Measurements from ENCODE around the gene ARMC7. TPM values are rescaled to one million over a fixed set of nuclear protein-coding genes. Genes with fewer than 3 reads are reported as not detected.
"Not testable (repeated sequence)": the region's sequence is repeated elsewhere in the genome, so short reads cannot be mapped to it uniquely, and the experiment has no call there.

The ARMC7 gene
- total RNA-seq, 1 experiment from 2014 or later = 18.8 TPM

DNA sequence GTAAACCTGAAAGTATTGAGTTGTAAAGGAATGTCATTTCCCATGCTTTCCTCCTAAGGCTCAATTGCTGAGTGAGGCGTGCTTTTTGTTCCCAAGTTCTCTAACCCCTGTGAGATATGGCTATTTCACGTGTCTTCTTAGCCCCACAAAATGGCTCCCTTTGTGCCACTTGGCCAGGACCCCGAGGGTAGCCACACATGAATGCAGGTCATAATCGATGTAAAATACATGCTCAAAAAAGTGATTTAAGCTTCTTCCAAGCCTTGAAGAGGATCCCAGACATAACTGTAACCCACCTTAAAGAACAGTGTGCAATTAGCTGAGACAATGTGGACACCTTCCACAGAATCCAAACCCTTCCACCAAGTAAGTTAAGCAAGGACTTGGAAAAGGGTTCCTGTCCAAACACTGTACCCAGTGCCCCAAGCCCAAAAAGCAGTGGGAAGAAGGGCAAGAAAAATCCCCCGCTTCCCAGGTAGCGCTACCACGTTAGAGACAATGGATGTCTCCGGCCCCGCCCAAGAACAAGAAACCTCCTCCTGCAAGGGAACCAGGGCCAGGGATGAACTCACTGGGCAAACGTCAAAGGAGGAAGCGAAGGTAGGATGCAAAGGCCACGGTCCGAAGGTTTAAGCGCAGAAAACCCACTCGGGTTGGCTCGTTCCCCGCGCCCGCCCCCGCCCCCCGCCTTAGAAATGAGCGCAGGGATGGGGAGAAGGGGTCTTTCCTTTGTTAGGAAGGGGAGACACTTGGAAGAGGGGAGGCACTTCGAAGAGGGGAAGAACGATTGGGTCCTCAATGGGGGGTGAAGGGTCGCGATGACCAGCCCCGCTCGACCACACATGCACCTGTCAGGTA is 43.4 kb downstream of the ARMC7 start:
- DNase-seq (ENCODE audit: low spot score) = peak; percentile 48

DNA sequence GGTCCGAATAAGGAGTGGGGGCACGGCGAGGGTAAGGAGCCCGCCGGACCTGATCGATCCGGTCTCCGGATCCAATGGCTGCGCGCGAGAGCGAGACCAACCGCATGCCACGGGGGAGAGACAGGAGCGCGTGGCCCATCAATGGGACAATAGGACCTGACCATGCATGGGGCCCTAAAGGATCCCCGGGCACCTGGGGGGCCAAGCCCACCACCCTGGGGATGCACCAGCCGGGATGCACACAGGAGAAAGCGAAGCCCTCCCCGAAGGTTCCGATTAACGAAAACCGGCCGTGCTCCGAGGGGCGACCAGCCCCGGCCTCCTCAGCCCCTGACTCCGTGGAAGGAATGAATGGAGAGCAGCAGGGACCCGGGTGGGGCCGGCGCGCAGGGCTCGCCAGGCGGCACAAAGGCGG is 44.0 kb downstream of the ARMC7 start:
- DNase-seq (ENCODE audit: low spot score) = peak; percentile 38

DNA sequence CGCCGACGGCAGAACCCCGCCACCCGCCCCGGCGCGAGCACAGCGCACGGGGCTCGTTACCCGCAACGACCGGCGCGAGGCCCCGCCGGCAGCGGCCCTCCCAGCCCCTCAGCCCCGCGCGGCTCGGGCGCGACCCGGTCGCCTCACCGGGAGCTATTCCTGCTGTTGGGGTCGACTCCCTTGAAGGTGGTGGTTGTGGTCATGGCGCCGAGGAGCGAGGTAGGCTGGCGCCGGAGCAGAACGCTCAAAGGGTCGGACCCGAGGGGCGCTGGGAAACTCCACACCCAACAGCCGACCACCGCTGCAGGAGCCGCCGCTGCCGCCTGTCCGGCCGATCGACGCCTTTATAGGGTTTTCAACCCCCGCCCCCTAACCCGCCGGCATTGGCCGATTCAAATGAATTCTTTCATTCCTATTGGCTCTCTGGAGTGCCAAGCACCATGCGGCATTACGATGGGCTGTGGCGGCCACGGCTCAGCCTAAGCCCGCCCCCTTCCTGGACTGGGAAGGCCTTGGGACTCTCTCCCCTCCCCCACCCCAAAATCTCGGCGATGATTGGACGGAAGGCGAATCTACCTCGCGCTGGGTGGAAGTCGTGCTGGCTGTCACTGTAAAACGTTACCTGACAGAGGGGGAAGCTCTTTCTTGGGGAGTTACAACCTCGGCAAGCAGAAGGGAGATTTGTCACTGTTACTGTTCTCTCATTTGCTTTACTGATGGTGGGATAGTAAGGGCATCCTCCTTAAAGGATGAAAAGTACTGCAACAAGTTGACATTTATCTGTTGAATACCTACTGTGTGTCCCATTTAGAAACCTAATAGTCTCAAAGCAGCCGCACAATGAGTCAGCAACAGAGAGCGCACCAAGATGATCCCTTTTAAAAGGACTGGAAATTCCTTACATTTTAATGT is 44.7 kb downstream of the ARMC7 start, which contains the start of gene JPT1:
JPT1 (minus strand) TSS at position 318 of the 912 bp plus-strand sequence; CDS start at position 203, 115 bp downstream.
- DNase-seq (ENCODE audit: low spot score) = peak; percentile 99

DNA sequence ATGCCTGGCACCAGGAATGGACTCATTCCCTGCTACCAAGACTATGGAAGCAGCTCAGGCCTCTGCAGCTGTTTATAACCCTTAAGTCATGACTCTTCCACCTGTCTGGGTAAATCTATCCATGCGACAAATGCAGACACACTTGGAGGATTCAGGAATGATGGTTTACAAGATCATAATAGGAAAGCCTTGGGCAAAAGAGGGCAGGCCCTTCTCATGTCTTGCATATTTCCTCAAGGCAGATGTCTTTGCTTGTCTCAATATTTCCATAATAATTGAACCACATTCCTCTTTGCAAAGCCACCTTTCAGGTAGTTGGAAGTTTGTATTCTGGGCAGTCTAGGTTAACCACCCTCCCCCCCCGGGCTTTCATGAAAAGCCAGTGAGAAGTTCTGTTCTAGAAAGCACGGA is 45.4 kb downstream of the ARMC7 start:
- DNase-seq (ENCODE audit: low spot score) = no peak

DNA sequence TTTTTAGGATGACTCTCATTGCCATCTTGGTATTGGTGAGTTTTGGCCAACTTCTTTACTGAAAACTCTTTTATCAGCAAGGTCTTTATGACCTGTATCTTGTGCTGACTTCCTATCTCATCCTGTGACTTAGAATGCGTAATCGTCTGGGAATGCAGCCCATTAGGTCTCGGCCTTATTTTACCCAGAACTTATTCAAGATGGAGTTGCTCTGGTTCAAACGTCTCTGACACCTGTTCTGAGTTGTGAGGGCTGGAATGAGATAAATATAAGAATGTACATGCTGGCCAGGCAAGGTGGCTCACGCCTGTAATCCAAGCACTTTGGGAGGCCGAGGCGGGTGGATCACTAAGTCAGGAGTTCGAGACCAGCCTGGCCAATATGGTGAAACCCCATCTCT is 48.7 kb downstream of the ARMC7 start:
- DNase-seq (ENCODE audit: low spot score) = not testable (repeated sequence)

DNA sequence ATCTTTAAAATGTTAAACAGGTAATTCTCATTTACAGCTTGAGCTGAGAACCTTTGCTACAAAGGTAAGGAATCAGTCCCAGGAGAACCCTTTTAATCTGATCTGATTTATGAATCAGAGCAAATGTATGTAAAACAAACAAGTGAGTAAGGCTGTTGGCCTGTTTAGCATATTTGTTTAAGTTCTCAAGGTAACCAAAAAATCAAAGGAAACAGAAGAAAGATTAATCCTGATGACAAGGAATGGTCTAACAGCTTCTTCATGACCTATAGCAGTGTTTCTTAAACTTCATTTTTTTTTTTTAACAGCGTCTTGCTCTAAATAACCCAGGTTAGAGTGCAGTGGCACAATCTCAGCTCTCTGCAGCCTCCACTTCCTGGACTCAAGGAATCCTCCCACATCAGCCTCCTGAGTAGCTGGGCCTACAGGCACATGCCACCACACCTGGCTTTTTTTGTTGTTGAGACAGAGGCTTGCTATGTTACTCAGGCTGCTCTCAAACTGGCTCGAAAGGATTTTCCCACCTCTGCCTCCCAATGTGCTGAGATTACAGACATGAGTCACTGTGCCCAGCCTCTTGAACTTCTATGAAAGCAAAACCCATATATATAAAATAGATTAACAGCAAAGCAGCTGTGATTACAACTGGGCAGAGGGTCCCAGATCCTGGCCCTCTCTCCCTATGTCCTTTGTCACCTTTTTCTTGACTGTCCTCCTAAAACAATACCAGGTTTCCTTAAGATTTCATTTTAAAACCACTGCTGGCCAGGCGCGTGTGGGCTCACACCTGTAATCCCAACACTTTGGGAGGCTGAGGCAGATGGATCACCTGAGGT is 49.6 kb downstream of the ARMC7 start:
- peak; percentile 77 for DNase-seq (ENCODE audit: low spot score)

DNA sequence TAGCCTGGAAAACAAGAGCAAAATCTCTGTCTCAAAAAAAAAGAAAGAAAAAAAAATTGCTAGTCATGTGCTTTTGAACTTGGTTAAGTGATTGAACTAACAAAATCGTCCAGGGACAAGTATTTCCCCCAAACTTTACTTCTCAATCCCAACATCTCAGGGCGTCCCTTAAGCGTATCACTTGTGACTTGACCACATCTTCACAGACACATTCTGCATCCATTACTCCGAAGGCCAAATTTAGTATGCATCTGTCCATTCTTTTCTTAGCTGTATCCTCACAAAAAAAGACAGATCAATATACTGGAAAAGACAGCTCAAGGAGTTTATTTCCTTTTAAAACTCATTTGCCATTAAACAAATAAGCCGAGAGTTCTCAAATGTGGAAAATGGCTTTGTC is 50.4 kb downstream of the ARMC7 start:
- DNase-seq (ENCODE audit: low spot score) = no peak

DNA sequence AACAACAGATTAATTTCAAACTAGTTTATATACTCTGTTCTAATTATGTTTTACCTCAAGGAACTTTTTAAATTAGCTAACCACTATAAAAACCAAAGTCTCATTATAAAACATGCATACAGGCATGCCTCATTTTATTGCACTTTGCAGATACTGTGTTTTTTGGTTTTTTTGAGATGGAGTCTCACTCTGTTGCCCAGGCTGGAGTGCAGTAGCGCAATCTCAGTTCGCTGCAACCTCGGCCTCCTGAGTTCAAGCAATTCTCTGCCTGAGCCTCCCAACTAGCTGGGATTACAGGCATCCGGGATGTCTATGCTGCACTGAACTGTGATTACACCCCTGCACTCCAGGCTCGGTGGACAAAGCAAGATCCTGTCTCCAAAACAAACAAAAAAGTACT is 53.3 kb downstream of the ARMC7 start:
- DNase-seq (ENCODE audit: low spot score) = no peak

DNA sequence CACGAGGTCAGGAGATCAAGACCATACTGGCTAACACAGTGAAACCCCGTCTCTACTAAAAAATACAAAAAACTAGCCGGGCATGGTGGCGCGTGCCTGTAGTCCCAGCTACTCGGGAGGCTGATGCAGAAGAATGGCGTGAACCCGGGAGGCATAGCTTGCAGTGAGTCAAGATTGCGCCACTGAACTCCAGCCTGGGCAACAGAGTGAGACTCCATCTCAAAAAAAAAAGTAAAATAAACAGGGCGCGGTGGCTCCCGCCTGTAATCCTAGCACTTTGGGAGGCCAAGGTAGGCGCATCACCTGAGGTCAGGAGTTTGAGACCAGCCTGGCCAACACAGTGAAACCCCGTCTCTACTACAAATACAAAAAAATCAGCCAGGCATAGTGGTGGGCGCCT is 54.8 kb downstream of the ARMC7 start:
- DNase-seq (ENCODE audit: low spot score) = not testable (repeated sequence)

DNA sequence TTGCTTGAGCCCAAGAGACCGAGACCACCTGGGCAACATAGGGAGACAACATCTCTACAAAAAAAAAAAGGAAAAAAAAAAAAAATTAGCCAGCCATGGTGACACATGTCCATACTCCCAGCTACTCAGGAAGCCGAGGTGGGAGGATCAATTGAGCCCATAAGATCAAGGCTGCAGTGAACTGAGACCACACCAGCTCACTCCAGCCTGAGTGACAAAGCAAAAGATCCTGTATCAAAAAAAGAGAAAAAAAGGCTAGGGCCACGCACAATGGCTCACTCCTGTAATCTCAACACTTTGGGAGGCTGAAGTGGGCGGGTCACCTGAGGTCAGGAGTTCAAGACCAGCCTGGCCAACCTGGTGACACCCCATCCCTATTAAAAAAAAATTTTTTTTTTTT is 59.2 kb downstream of the ARMC7 start:
- DNase-seq (ENCODE audit: low spot score) = no peak

DNA sequence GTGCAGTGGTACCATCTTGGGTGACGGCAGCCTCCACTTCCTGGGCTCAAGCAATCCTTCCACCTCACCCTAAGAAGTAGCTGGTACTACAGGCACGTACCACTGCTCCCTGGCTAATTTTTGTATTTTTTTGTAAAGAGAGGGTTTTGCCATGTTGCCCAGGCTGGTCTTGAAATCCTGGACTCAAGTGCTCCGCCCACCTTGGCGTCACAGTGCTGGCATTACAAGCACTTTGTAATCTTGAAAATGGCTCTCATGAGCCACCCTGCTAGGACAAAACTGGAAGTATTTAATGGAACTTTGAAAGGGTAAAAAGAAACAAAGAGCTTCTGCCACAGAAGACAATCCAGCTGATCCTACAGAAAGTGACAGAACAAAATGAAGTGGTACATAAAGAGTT is 63.8 kb downstream of the ARMC7 start:
- no peak for DNase-seq (ENCODE audit: low spot score)

DNA sequence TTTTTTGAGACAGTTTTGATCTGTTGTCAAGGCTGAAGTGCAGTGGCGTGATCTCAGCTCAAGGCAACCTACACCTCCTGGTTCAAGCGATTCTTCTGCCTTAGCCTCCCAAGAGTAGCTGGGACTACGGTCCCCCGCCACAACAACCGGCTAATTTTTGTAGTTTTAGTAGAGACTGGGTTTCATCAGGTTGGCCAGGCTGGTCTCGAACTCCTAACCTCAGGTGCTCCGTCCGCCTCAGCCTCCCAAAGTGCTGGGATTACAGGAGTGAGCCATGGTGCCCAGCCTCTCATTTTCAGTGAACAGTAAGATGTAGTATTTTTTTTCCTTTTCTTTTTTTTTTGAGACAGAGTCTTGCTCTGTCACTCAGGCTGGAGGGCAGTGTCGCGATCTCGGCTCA is 65.2 kb downstream of the ARMC7 start:
- no peak for DNase-seq (ENCODE audit: low spot score)

DNA sequence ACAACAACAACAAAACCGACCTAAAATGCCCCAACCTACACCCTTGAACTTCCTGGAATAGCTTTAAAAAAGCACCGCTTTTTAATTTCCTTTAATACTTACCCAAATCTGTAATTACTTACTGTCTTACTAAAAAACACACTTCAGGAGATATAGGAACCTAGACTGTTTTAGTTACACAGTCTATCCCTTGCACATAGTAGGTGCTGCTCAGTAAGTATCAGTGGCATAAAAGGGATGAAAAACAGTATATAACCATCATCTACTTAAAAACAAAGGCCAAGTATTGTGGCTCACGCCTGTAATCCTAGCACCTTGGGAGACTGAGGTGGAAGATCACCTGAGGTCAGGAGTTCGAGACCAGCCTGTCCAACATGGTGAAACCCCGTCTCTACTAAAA is 66.9 kb downstream of the ARMC7 start:
- DNase-seq (ENCODE audit: low spot score) = no peak

DNA sequence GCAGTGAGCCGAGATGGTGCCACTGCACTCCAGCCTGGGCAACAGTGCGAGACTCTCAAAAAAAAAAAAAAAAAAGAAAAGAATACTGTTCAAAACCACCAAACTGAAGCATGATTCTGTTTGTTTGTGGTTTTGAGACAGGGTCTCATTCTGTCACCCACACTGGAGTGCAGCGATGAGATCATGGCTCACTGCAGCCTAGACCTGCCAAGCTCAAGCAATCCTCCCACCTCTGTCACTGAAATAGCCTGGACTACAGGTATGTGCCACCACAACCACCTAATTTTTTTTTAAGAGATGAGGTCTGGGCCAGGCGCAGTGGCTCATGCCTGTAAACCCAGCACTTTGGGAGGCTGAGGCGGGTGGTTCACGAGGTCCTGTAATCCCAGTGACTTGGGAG is 68.7 kb downstream of the ARMC7 start:
- DNase-seq (ENCODE audit: low spot score) = no peak

Small RNAs within 50 kb of the gene (small RNA-seq; reads per million reads assigned to genes)
- gene AC111186.1 (not detected), gene RF00019 (not detected)

Other genes starting within 250 kb of the ARMC7 start
- gene FDXR, start 237.0 kb upstream of the ARMC7 start, total RNA-seq (2014; rRNA removed; shearing (Covaris generic)) = 32.2 and 38.4 TPM in 2 replicates
- gene FADS6, start 216.3 kb upstream of the ARMC7 start, total RNA-seq (2014; rRNA removed; shearing (Covaris generic)) = not detected in 2 replicates
- not detected in 2 replicates for gene USH1G, start 186.7 kb upstream of the ARMC7 start, total RNA-seq (2014; rRNA removed; shearing (Covaris generic))
- not detected in 2 replicates for gene OTOP2, start 185.7 kb upstream of the ARMC7 start, total RNA-seq (2014; rRNA removed; shearing (Covaris generic))
- not detected in 2 replicates for gene OTOP3, start 174.1 kb upstream of the ARMC7 start, total RNA-seq (2014; rRNA removed; shearing (Covaris generic))
- gene HID1, start 137.2 kb upstream of the ARMC7 start, total RNA-seq (2014; rRNA removed; shearing (Covaris generic)) = 27.5 and 36.2 TPM in 2 replicates
- gene CDR2L, start 122.3 kb upstream of the ARMC7 start, total RNA-seq (2014; rRNA removed; shearing (Covaris generic)) = 10.2 and 10.6 TPM in 2 replicates
- gene MRPL58, start 97.3 kb upstream of the ARMC7 start, total RNA-seq (2014; rRNA removed; shearing (Covaris generic)) = 61.7 and 66.4 TPM in 2 replicates
- gene ATP5PD, start 63.0 kb upstream of the ARMC7 start, total RNA-seq (2014; rRNA removed; shearing (Covaris generic)) = 127 and 169 TPM in 2 replicates
- 8.9 and 9.2 TPM in 2 replicates for gene KCTD2, start 62.7 kb upstream of the ARMC7 start, total RNA-seq (2014; rRNA removed; shearing (Covaris generic))
- gene SLC16A5, start 22.0 kb upstream of the ARMC7 start, total RNA-seq (2014; rRNA removed; shearing (Covaris generic)) = 231 and 264 TPM in 2 replicates
- gene NT5C, start 21.8 kb downstream of the ARMC7 start, total RNA-seq (2014; rRNA removed; shearing (Covaris generic)) = 206 and 233 TPM in 2 replicates
- gene JPT1, start 44.5 kb downstream of the ARMC7 start, total RNA-seq (2014; rRNA removed; shearing (Covaris generic)) = 232 and 245 TPM in 2 replicates
- gene SUMO2, start 73.0 kb downstream of the ARMC7 start, total RNA-seq (2014; rRNA removed; shearing (Covaris generic)) = 151 and 169 TPM in 2 replicates
- 60.3 and 61.7 TPM in 2 replicates for gene NUP85, start 95.7 kb downstream of the ARMC7 start, total RNA-seq (2014; rRNA removed; shearing (Covaris generic))
- gene GGA3, start 151.6 kb downstream of the ARMC7 start, total RNA-seq (2014; rRNA removed; shearing (Covaris generic)) = 16.4 and 20.7 TPM in 2 replicates
- gene MRPS7, start 151.9 kb downstream of the ARMC7 start, total RNA-seq (2014; rRNA removed; shearing (Covaris generic)) = 77.5 and 77.7 TPM in 2 replicates
- gene MIF4GD, start 161.3 kb downstream of the ARMC7 start, total RNA-seq (2014; rRNA removed; shearing (Covaris generic)) = 22.8 and 28.8 TPM in 2 replicates
- 39.8 and 46.4 TPM in 2 replicates for gene SLC25A19, start 179.5 kb downstream of the ARMC7 start, total RNA-seq (2014; rRNA removed; shearing (Covaris generic))